OCI-LY3 (cell line): Measurements from ENCODE around the gene ROBO1.

ENCODE experiments used
- CTCF ChIP-seq: fragments of 200-600, 300-600 bp; sonication (generic); IDR thresholded peaks from 2 replicates; pipeline ENCODE4 v1.5.1; 2014; ENCODE audit warnings: antibody characterized with exemption, low read length, low read depth
- EZH2phosphoT487 ChIP-seq: fragments of 200-600 bp; shearing (Covaris generic); IDR thresholded peaks from 2 replicates; pipeline ENCODE4 v1.6.1; 2018; ENCODE audit warnings: antibody characterized with exemption, mixed run types, low read depth

- TF ChIP-seq CTCF (no peak), EZH2phosphoT487 (no peak)
Observed at GRCh38 chr3:79414806-79415205, 353.0 kb downstream of the ROBO1 start.
